ENCODE measurements around the gene SCAMP1.
"Not testable (repeated sequence)": the region's sequence is repeated elsewhere in the genome, so short reads cannot be mapped to it uniquely, and the experiment has no call there.

SCAMP1 gene, protein sequence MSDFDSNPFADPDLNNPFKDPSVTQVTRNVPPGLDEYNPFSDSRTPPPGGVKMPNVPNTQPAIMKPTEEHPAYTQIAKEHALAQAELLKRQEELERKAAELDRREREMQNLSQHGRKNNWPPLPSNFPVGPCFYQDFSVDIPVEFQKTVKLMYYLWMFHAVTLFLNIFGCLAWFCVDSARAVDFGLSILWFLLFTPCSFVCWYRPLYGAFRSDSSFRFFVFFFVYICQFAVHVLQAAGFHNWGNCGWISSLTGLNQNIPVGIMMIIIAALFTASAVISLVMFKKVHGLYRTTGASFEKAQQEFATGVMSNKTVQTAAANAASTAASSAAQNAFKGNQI

GRCh38 chr5:78359831-78360673 lies at the start of gene SCAMP1:
SCAMP1 (plus strand) TSS chr5:78360617; CDS start chr5:78360672, 55 bp downstream.
- peak; percentile 59 for DNase-seq

GRCh38 chr5:78317515-78317914 lies 42.9 kb upstream of the SCAMP1 start:
- no peak for DNase-seq

GRCh38 chr5:78318337-78318736 lies 42.1 kb upstream of the SCAMP1 start:
- no peak for DNase-seq

DNA sequence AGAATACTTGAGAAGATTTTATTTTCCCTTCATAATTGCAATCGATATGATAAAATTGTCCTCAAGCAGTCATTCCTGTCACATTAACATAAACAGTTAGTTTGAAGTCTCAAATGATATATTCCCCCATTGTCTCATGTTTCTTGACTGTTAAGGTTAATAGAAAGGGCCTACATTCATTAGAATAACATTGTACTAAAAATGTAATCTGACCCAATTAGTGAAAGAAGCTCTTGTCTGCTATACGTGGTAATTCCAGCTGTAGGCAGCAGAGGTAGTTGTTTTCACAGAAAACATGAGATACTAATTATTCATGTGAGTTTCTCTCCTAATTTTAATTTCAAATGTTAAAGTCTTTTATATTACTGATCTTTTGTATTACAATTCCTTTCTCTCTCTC lies 40.0 kb upstream of the SCAMP1 start:
- no peak for DNase-seq

DNA sequence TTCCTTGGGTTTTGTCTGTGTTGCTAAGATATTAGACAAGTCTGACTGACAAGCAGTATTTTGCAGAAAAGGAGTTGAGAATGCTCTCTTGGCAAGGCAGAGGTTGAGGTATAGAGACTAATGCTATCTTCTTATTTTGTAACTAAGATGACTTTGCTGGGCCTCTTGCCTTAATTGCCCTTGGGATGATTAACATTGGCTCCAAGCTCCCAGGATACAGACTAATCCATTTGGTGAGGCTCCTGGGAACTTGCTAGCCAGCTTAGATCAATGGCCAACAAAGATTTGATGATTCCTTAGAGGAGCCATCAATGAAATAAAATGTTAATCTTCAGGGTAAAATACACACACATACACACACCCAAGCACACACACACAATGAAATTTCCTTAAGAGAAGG lies 37.2 kb upstream of the SCAMP1 start:
- DNase-seq: no peak

- no peak for DNase-seq
Observed at GRCh38 chr5:78326930-78327329, 33.5 kb upstream of the SCAMP1 start.

- DNase-seq: no peak
Observed at GRCh38 chr5:78327761-78328510, 32.5 kb upstream of the SCAMP1 start.

- no peak for DNase-seq
Observed at GRCh38 chr5:78328585-78329173, 31.7 kb upstream of the SCAMP1 start.

GRCh38 chr5:78331523-78332080 lies 28.8 kb upstream of the SCAMP1 start:
- no peak for DNase-seq

- no peak for DNase-seq
Observed at GRCh38 chr5:78334811-78335210, 25.6 kb upstream of the SCAMP1 start.

DNA sequence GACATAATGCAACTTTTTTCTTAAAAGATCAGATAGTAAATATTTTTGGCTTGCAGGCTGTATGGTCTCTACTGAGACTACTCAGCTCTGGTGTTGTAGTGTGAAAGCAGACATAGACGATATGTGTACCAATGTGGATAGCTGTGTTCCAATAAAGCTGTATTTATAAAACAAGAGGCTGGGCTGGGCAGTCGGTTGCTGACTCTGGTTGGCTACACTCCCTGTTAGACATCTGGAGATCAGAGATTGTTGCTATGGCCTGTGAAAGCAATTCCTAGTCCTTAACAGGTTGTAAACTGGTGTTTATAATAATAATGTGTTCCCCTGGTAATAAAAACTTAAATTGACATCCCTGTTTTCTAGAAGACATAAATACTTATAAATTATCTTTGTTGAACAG lies 24.4 kb upstream of the SCAMP1 start:
- DNase-seq: no peak

DNA sequence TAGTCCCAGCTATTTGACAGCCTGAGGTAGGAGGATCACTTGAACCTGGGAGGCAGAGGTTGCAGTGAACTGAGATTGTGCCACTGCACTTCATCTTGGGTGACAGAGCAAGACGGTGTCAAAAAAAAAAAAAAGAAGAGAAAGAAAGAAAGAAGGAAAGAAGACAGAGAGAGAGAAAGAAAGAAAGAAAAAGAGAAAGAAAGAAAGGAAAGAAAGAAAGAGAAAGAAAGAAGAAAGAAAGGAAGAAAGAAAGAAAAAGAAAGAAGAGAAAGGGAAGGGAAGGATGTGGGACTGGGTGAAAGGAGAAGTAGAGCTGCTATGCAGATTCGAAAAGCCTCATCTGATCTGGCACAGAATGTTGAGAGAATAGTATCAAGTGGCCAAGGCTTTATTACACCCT lies 23.7 kb upstream of the SCAMP1 start:
- no peak for DNase-seq

DNA sequence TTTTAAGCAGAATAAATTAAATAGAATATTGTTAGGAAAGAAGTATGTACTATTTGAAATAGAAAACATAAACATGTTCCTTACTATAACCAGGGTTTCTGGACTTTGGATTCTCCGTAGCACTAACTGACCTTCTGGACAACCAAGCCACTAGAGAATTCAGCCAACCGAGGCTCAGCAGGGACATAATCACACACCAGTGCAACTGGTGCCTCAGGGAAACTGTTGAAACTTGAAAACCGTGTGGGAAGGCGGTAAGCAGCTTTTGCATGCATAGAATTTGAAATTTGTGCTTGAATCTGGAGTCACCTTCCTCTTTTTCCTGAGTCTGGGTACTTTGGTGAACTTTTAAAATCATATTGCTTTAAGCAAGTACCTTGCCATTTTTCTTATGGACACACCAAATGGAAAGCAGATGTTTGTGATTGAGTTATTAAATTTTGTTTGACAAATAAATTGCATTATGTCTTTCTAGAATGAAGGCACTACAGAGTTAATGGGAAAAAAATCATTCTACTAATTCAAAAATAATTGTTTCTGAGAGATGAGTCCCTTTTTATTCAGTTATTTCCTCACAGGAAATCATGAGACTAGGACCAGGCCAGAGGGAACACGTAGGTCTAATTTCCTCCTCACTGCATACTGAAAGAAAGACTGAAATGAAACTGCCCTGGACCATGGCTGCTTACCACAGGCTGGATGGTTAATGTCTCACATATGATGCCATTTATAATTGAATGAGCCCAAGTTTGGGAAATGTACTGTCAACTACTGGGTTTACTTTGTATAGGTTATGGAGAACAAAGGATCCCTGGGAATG lies 20.6 kb upstream of the SCAMP1 start:
- no peak for DNase-seq

GRCh38 chr5:78341440-78341839 lies 19.0 kb upstream of the SCAMP1 start:
- DNase-seq: no peak

GRCh38 chr5:78345485-78345884 lies 14.9 kb upstream of the SCAMP1 start:
- no peak for DNase-seq

DNA sequence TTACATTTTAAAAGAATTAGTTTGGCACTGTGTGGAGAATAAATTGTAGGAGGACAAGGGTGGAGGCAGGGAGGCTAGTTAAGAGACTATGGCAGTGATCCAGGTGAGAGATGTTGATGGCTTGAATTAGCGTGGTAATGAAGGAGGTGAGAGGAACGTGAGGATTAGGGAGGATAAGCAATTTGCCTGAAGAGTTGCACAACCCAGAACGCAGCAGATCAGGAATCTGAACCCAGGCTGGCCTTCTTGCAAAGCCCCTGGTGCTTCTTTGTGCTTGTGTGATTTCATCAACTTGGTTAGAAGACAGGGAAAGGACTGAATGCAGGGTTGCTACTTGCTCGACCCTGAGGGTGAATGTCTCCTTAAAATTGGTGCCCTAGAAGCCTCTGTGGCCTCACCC lies 6.9 kb upstream of the SCAMP1 start:
- no peak for DNase-seq

GRCh38 chr5:78354066-78354670 lies 6.2 kb upstream of the SCAMP1 start:
- DNase-seq: no peak

- DNase-seq: no peak
Observed at GRCh38 chr5:78355561-78355960, 4.9 kb upstream of the SCAMP1 start.

GRCh38 chr5:78359455-78359830 lies 974 bp upstream of the SCAMP1 start:
- DNase-seq: not testable (repeated sequence)

GRCh38 chr5:78360674-78360923 lies 182 bp downstream of the SCAMP1 start:
- no peak for DNase-seq

- peak; percentile 2 for DNase-seq
Observed at GRCh38 chr5:78360924-78361630, 660 bp downstream of the SCAMP1 start.
